ENCODE data around the gene METTL25.

- TF ChIP-seq CTCF (IDR thresholded peaks at IDR 0.05) = no peak
- TF ChIP-seq POLR2A (IDR thresholded peaks at IDR 0.05) = no peak
Measured at GRCh38 chr12:82438356-82438755, 80.0 kb downstream of the METTL25 start.
